Measurements from ENCODE around the gene PRKACA.

DNA sequence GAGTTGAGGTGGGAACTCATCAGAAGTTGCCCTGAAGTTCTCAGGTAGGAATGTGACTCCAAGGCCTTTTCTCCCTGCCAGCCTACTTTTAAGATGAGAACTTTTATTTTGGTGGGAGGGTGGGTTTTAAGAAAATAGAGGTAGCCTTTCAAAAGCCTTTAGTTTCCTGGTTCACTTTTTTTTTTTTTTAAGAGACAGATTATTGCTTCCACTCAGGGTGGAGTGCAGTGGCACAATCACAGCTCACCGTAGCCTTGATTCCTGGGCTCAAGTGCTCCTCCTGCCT is 34.9 kb downstream of the PRKACA start:
- TF ChIP-seq, protein P1, sequence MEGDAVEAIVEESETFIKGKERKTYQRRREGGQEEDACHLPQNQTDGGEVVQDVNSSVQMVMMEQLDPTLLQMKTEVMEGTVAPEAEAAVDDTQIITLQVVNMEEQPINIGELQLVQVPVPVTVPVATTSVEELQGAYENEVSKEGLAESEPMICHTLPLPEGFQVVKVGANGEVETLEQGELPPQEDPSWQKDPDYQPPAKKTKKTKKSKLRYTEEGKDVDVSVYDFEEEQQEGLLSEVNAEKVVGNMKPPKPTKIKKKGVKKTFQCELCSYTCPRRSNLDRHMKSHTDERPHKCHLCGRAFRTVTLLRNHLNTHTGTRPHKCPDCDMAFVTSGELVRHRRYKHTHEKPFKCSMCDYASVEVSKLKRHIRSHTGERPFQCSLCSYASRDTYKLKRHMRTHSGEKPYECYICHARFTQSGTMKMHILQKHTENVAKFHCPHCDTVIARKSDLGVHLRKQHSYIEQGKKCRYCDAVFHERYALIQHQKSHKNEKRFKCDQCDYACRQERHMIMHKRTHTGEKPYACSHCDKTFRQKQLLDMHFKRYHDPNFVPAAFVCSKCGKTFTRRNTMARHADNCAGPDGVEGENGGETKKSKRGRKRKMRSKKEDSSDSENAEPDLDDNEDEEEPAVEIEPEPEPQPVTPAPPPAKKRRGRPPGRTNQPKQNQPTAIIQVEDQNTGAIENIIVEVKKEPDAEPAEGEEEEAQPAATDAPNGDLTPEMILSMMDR (conservative IDR thresholded peaks at IDR 0.05) = no peak
- no peak for TF ChIP-seq ZFX (IDR thresholded peaks at IDR 0.05)

Data from C4-2B (cell line).